GM19324 (cell line): Measurements from ENCODE around the gene PFAS.

Source experiments
- ATAC-seq: cut with Tn5 transposase; IDR thresholded peaks from one replicate; pipeline ENCODE4 v1.9.1; 2021; ENCODE audit warnings: mild to moderate bottlenecking, moderate library complexity; ENCODE audit not compliant: unreplicated experiment, low FRiP score

PFAS gene

GRCh38 chr17:8266648-8267479 lies 17.8 kb downstream of the PFAS start:
- ATAC-seq, result no peak

- no peak for ATAC-seq
These were observed 18.5 kb downstream of the PFAS start for GRCh38 chr17:8267480-8268147.

GRCh38 chr17:8268550-8269298 lies 19.6 kb downstream of the PFAS start:
- ATAC-seq, result no peak

DNA sequence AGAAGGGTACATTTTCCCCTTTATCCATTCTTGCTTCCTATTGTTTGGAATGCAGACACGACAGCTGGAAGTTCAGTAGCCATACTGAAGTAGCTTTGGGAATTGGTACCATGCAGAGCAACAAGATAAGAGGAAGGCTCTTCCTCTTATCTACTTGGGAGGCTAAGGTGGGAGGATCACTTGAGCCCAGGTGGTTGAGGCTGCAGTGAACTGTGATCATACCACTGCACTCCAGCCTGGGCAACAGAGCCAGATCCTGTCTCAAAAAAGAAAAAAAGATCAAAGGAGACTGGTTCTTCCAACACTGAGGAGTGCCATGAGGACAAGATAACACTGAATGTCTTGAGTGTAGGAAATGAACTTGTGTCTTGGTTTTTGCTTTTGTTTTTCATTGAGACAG lies 23.3 kb downstream of the PFAS start:
- ATAC-seq, result no peak

- no peak for ATAC-seq
These were observed 24.9 kb downstream of the PFAS start for GRCh38 chr17:8273884-8274444.

GRCh38 chr17:8274816-8275215 lies 25.7 kb downstream of the PFAS start:
- no peak for ATAC-seq

DNA sequence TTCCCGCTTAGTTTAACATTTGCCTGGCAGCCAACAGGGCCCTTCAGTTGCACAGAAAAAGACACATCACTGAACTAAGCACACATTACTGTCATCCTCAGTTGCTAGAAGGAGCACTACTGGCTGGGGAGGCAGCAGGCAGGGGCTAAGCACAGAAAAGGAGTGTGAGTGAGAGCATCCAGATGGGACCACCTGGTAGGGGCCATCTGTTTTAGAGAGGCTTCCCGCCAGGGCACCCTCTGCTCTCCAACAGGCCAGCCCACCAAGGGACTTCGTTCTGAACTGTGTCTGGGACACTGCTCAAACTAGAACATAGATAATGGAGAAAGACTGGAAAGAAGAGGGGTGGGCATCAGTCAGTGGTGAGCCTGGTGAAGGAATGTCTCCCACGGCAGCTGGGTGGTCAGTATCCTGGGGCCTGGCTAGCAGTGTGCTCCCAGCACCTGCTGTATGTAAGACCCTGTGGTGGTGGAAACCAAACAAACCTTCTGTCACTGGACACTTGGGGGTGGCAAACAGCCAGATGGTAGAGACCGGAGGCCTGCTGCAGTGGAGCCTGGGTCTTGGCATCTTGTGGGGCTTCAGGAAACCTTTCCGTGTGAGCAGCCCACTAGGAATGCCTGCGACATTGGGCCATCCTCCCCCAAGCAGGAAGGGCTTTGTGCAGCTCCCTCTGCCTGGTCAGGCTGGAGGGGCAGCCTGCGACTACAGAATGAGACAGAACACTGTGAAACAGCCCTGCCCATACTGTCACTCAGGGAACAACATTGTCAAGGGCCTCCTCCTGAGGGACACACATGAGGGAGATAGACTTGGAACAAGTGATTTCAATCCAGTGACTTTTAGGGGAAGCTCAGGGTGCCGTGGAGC lies 26.6 kb downstream of the PFAS start:
- ATAC-seq, result no peak

DNA sequence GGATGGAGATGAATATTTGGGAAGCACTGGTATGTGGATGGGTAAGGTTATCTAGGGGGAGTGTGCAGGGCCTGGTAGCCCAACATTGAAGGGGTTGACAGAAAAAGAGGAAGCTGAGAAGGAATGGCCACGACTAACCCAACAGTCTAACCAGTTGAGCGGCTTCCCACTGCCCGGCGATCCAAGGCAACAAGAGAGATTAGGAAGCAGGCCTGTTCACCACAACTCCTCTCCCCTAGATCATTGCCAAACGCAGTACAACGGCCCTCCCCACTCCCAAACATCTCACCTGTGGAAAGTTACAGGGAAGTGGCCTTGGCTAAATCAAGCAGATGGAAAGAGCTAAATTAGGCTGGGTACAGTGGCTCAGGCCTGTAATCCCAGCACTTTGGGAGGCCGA lies 28.2 kb downstream of the PFAS start:
- ATAC-seq, result no peak

DNA sequence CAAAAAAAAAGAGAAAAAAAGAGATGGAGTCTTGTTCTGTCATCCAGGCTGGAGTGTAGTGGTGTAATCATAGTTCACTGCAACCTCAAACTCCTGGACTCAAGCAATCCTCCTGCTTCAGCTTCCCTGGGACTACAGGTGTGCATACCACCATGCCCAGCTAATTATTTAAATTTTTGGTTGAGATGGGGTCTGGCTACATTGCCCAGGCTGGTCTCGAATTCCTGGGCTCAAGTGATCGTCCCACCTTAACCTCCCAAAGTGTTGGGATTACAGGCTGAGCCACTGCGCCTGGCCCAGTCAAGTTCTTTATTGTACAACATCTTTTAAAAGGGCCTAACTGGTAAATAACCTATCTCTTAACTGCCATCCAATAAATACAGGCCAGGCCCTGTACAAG lies 33.3 kb downstream of the PFAS start:
- ATAC-seq, result no peak

GRCh38 chr17:8283356-8283755 lies 34.3 kb downstream of the PFAS start:
- ATAC-seq, result no peak

DNA sequence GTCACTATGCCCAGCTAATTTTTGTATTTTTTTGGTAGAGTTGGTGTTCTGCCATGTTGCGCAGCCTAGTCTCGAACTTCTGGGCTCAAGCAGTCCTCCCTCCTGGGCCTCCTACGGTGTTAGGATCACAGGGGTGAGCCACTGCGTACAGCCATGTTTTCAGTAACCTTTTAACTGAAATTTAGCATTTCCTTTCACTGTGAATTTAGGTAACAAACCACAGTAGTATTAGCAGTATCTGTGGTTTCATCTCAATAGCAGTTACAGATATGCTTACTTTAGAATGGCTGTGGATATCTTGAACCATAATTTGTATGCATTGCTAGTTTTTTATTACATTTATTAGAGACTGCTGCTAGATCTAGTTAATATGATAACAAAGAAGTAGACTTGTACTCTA lies 35.0 kb downstream of the PFAS start:
- no peak for ATAC-seq

- no peak for ATAC-seq
These were observed 36.4 kb downstream of the PFAS start for GRCh38 chr17:8285270-8286181.

GRCh38 chr17:8287651-8288335 lies 38.7 kb downstream of the PFAS start:
- ATAC-seq, result no peak

DNA sequence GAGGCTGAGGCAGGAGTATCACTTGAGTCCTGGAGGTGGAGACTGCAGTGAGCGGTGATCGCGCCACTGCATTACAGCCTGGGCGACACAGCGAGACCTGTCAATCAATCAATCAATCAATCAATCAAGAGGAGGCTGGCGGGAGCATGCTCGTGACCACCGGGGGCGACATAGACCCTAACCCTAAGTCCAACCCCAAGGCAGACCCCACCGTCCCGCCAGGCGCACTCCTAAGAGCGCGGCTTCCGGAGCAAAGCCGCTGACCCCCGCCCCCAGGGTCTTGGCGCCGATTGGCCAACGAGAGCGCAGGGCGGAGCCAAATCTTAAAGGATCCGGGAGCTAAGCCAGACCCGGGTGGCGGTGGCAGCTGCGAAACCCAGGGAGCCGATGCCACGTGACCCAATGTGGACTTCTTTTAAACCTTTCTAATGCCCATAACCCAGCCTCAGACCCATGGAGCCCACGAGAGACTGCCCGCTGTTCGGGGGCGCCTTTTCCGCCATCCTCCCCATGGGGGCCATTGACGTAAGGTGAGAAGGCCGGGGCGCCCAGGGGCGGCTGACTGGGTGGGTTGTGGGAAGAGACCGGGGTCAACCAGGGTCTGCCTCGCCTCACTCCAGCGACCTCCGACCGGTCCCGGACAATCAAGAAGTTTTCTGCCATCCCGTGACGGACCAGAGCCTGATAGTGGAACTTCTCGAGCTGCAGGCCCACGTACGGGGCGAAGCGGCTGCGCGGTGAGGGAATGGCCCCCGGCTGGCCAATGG lies 39.4 kb downstream of the PFAS start, which contains the start of gene RANGRF:
Gene RANGRF, plus strand, starts transcription at position 335 of the 767 bp plus-strand sequence. Its CDS starts 119 bp downstream, at position 454.
- ATAC-seq, result peak; percentile 82

- no peak for ATAC-seq
These were observed 40.0 kb downstream of the PFAS start for GRCh38 chr17:8289103-8289397.

- no peak for ATAC-seq
These were observed 41.0 kb downstream of the PFAS start for GRCh38 chr17:8290043-8290442.

GRCh38 chr17:8292639-8293395 lies 43.7 kb downstream of the PFAS start:
- no peak for ATAC-seq
